Suprapubic skin (tissue), 4 donors: ENCODE data around the gene ASB10.

ENCODE experiments used
- EP300 ChIP-seq: sonication (generic); formaldehyde crosslinking; IDR thresholded peaks from one replicate; pipeline ENCODE4 v1.6.1; 2017; ENCODE audit warnings: antibody characterized with exemption
- POLR2A ChIP-seq, 2 donors: fragments of 450-650 bp; IDR thresholded peaks; one replicate each; pipeline ENCODE4 v1.6.1; 2017; ENCODE audit warnings: antibody characterized with exemption in 2 of 2, mild to moderate bottlenecking in 2 of 2, moderate library complexity in 2 of 2
- POLR2AphosphoS5 ChIP-seq, 3 donors: sonication (generic); formaldehyde crosslinking; IDR thresholded peaks; one replicate each; pipeline ENCODE4 v1.6.1; 2017; ENCODE audit warnings: antibody characterized with exemption in 3 of 3
- TF ChIP-seq, protein P1 (sequence below), 2 donors: fragments of 200-600 bp in 1 of 2; fragments of 450-650 bp in 1 of 2; sonication (generic) in 1 of 2; IDR thresholded peaks; one replicate each; pipeline ENCODE4 v1.5.1; 2016 to 2019; ENCODE audit warnings: antibody characterized with exemption in 2 of 2, mild to moderate bottlenecking in 1 of 2, moderate library complexity in 1 of 2

GRCh38 chr7:151144387-151144786 is 42.7 kb downstream of the ASB10 start:
- TF ChIP-seq POLR2A (IDR thresholded peaks at IDR 0.05) (no peak), POLR2AphosphoS5 (IDR thresholded peaks at IDR 0.05) (no peak), EP300 (no peak)
- TF ChIP-seq, protein P1, sequence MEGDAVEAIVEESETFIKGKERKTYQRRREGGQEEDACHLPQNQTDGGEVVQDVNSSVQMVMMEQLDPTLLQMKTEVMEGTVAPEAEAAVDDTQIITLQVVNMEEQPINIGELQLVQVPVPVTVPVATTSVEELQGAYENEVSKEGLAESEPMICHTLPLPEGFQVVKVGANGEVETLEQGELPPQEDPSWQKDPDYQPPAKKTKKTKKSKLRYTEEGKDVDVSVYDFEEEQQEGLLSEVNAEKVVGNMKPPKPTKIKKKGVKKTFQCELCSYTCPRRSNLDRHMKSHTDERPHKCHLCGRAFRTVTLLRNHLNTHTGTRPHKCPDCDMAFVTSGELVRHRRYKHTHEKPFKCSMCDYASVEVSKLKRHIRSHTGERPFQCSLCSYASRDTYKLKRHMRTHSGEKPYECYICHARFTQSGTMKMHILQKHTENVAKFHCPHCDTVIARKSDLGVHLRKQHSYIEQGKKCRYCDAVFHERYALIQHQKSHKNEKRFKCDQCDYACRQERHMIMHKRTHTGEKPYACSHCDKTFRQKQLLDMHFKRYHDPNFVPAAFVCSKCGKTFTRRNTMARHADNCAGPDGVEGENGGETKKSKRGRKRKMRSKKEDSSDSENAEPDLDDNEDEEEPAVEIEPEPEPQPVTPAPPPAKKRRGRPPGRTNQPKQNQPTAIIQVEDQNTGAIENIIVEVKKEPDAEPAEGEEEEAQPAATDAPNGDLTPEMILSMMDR (IDR thresholded peaks at IDR 0.05), result no peak
